ENCODE measurements around the gene TCEA2. TPM values are rescaled to one million over a fixed set of nuclear protein-coding genes. Genes with fewer than 3 reads are reported as not detected.
A peak's percentile ranks its signal among the peaks of the same experiment; 100 is the strongest.

The TCEA2 gene
- total and polyA plus RNA-seq, 7 donors, result 2.1 to 50.5 (median 41.7) TPM

DNA sequence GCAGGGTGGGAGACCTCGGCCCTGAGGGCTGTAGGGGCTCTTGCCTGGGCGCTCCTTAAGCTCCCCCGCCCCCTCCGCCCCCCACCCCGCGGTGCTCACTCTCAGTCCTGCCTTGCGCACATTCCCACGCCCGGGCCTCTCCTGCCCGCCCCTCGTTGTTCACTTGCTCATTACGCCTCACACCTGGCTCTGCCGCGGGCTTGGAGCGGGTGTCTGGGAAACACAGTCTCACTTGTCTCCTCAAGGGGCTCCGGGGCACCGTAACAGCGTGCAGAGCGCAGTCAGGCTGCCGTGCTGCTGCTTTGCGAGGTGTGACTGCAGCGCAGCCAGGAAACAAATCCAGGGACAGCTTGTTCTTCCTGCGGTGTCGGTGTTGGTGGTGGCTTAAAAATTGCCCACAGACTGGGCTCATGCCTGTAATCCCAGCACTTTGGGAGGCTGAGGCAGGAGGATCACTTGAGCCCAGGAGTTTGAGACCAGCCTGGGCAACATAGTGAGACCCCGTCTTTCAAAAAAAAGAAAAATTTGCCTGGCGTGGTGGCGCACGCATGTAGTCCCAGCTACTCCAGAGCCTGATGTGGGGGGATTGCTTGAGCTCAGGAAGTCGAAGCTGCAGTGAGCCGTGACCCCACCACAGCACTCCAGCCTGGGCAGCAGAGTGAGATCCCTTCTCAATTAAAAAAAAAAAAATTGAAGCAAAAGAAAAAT, 39.8 kb downstream of the TCEA2 start:
- WGBS, 2 donors, result 18 to 21% methylated on average over 30 of the region's 30 CpGs
- Histone ChIP-seq H3K4me3 (peak overlapping the region in 2 of 4 donors; percentile 37 to 41), H3K27ac (no peak overlapping the region), H3K9me3 (no peaks in the 10 kb centered on the region), H3K36me3 (no peaks in the 10 kb centered on the region), H3K27me3 (peaks cover 23 to 62% (median 54%) of the 10 kb centered on the region in 3 donors), H3K4me1 (peaks cover 0 to 12% (median 10%) of the 10 kb centered on the region in 4 donors)
- intact Hi-C loops (cut with DNase I), result no loop called here
- no peak for DNase-seq
- TF ChIP-seq EP300 (IDR thresholded peaks at IDR 0.05), result no peak
- TF ChIP-seq, protein P1, sequence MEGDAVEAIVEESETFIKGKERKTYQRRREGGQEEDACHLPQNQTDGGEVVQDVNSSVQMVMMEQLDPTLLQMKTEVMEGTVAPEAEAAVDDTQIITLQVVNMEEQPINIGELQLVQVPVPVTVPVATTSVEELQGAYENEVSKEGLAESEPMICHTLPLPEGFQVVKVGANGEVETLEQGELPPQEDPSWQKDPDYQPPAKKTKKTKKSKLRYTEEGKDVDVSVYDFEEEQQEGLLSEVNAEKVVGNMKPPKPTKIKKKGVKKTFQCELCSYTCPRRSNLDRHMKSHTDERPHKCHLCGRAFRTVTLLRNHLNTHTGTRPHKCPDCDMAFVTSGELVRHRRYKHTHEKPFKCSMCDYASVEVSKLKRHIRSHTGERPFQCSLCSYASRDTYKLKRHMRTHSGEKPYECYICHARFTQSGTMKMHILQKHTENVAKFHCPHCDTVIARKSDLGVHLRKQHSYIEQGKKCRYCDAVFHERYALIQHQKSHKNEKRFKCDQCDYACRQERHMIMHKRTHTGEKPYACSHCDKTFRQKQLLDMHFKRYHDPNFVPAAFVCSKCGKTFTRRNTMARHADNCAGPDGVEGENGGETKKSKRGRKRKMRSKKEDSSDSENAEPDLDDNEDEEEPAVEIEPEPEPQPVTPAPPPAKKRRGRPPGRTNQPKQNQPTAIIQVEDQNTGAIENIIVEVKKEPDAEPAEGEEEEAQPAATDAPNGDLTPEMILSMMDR (IDR thresholded peaks at IDR 0.05), result no peak
- no peak for TF ChIP-seq POLR2A (IDR thresholded peaks at IDR 0.05)
- no peak for TF ChIP-seq POLR2AphosphoS5 (IDR thresholded peaks at IDR 0.05)

DNA sequence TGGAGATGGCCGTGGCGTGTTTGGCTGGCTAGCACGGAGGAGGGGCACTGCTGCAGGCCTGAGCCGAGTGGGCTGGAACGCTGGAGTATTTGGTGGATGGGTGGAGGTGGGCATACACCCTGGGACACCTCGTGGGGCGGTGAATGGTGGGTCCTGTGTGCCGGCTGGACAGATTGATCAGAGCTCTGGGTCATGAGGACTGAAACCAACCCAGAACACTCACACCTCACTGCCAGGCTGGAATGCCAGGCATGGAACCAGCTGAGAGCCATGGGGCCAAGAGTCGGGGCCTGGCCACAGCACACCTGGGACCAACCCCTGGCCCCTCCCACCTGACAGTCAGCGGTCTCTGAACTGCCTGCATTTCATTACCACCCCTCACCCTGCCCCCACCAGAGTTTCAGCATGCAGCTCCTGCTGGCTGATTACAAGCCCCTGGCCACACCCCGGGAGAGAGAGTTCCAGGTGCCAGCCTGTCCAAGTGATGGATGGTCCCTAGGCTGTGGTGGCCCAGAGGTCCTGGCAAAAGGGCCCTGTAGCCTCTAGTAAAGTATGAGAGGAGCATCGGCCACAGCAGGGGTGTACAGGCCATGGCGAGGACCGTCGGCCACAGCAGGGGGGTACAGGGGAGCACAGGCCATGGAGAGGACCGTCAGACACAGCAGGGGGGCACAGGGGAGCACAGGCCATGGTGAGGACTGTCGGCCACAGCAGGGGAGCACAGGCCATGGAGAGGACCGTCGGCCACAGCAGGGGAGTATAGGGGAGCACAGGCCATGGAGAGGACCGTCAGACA, 41.1 kb downstream of the TCEA2 start:
- WGBS, 2 donors, result 70 to 76% methylated on average over 20 of the region's 20 CpGs
- Histone ChIP-seq H3K4me1 (peaks cover 0 to 12% (median 10%) of the 10 kb centered on the region in 4 donors), H3K4me3 (no peak overlapping the region), H3K9me3 (no peaks in the 10 kb centered on the region), H3K27ac (no peak overlapping the region), H3K27me3 (peaks cover 23 to 51% (median 49%) of the 10 kb centered on the region in 3 donors), H3K36me3 (no peaks in the 10 kb centered on the region)
- peak; percentile 35 for DNase-seq
- intact Hi-C loops (cut with DNase I), result no loop called here
- TF ChIP-seq POLR2AphosphoS5 (IDR thresholded peaks at IDR 0.05) (no peak), POLR2A (IDR thresholded peaks at IDR 0.05) (no peak), EP300 (IDR thresholded peaks at IDR 0.05) (no peak)
- TF ChIP-seq, protein P1 (IDR thresholded peaks at IDR 0.05), result no peak

DNA sequence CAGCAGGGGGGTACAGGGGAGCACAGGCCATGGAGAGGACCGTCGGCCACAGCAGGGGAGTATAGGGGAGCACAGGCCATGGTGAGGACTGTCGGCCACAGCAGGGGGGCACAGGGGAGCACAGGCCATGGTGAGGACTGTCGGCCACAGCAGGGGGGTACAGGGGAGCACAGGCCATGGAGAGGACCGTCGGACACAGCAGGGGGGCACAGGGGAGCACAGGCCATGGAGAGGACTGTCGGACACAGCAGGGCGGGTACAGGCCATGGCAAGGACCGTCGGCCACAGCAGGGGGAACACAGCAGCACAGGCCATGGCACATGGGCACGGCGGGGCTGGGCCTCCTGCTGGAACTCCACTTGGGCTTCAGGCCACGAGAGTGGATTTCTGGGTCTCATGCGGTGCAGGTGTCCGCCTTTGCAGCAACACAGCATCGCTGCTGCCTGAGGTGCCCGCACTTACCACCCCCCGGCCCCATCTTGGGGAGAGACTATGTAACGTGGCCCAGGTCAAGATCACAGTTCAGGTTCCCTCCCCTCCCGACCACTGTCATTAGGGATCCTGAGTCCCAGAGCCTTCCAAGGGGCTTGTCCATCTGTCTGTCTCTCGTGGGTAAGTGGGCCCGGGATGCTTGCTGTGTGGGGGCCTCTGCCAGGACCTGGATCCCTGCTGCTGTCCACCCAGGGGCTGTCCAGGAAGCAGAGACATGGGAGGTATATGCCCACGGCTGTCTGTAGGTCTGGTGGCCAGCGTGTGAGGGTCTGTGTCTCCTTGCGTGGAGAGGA, 41.9 kb downstream of the TCEA2 start:
- H3K4me3 ChIP-seq, result no peak overlapping the region

DNA sequence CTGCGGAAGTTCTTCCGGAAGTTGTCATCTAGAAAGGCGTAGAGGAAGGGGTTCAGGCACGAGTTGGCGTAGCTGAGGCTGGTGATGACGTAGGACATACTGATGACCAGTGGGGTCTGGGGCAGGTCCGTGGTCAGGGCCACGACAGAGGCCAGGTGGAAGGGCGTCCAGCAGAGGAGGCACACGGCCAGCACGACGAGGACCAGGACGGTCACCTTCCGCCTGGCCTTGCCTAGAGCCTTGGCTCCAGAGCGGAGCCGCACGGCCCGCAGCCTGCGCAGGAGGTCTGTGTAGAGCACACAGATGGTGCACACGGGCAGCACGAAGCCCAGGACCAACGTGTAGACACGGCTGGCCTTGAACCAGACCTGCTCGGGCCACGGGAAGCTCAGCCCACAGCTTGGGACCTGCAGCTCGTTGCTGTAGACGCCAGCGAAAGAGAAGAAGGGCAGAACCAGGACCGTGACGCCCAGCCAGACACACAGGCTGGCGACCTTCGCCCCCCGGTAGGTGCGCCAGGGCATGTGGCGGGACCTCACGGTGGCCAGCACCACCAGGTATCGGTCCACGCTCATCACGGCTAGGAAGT, 42.9 kb downstream of the TCEA2 start:
- 87 to 93% methylated on average over 39 of the region's 39 CpGs for WGBS, 2 donors
- no peak for DNase-seq
- no peak overlapping the region for H3K4me3 ChIP-seq
- peaks cover 0 to 12% (median 10%) of the 10 kb centered on the region in 4 donors for H3K4me1 ChIP-seq
- no peak overlapping the region for H3K27ac ChIP-seq
- H3K27me3 ChIP-seq, result peaks cover 18 to 33% (median 33%) of the 10 kb centered on the region in 3 donors
- H3K36me3 ChIP-seq, result no peaks in the 10 kb centered on the region
- H3K9me3 ChIP-seq, result no peaks in the 10 kb centered on the region
- TF ChIP-seq EP300 (IDR thresholded peaks at IDR 0.05) (no peak), POLR2A (IDR thresholded peaks at IDR 0.05) (no peak), POLR2AphosphoS5 (IDR thresholded peaks at IDR 0.05) (no peak)
- TF ChIP-seq, protein P1 (IDR thresholded peaks at IDR 0.05), result no peak
- intact Hi-C loops (cut with DNase I), result no loop called here

More for the DNA sequence above, 41.9 kb downstream of the TCEA2 start:
- 81 to 89% methylated on average over 25 of the region's 25 CpGs for WGBS, 2 donors
- Histone ChIP-seq H3K4me1 (peaks cover 0 to 12% (median 10%) of the 10 kb centered on the region in 4 donors), H3K27me3 (peaks cover 23 to 43% (median 43%) of the 10 kb centered on the region in 3 donors), H3K9me3 (no peaks in the 10 kb centered on the region), H3K36me3 (no peaks in the 10 kb centered on the region), H3K27ac (no peak overlapping the region)
- peak; percentile 50 for DNase-seq
- intact Hi-C loops (cut with DNase I), result no loop called here
- no peak for TF ChIP-seq POLR2AphosphoS5 (IDR thresholded peaks at IDR 0.05)
- TF ChIP-seq, protein P1 (IDR thresholded peaks at IDR 0.05), result no peak
- TF ChIP-seq EP300 (IDR thresholded peaks at IDR 0.05), result no peak
- TF ChIP-seq POLR2A (IDR thresholded peaks at IDR 0.05), result no peak

Measured in sigmoid colon (tissue), 7 donors.